H1 (cell line): ENCODE measurements around the gene EYA2. TPM values are rescaled to one million over a fixed set of nuclear protein-coding genes. Genes with fewer than 3 reads are reported as not detected.

ENCODE experiments used
- CBX5 ChIP-seq: fragments of 300-800, 300-1000 bp; sonication (generic); IDR thresholded peaks from 2 replicates; pipeline ENCODE4 v1.7.1; 2016; ENCODE audit warnings: antibody characterized with exemption, low read length, low read depth
- CHD2 ChIP-seq: IDR thresholded peaks from 2 replicates; pipeline ENCODE4 v1.6.1; 2012; ENCODE audit warnings: low read length, improper control_type of control experiment
- CHD7 ChIP-seq: fragments of 300-600 bp; sonication (generic); IDR thresholded peaks from 2 replicates; pipeline ENCODE4 v1.7.1; 2012; ENCODE audit warnings: low read length, moderate library complexity, mild to moderate bottlenecking, inconsistent platforms; ENCODE audit not compliant: insufficient replicate concordance
- HDAC2 ChIP-seq, 2 experiments: fragments of 300-600 bp in 1 of 2; sonication (generic) in 1 of 2; IDR thresholded peaks; 2 replicates each; pipeline ENCODE4 v1.6.1; 2011 to 2012; ENCODE audit warnings: low read depth in 2 of 2, low read length in 2 of 2, mild to moderate bottlenecking in 2 of 2, moderate library complexity in 2 of 2, borderline replicate concordance in 1 of 2, inconsistent platforms in 1 of 2
- MAX ChIP-seq: IDR thresholded peaks from 2 replicates; pipeline ENCODE4 v1.6.1; 2012; ENCODE audit warnings: inconsistent platforms
- POU5F1 ChIP-seq: IDR thresholded peaks from 2 replicates; pipeline ENCODE4 v1.6.1; 2011; ENCODE audit warnings: low read depth, mild to moderate bottlenecking, low read length, moderate library complexity
- RAD21 ChIP-seq, 2 experiments: IDR thresholded peaks in 1 of 2; conservative IDR thresholded peaks in 1 of 2; 2 replicates each; pipeline ENCODE4 v1.6.1; 2011; ENCODE audit warnings: low read depth in 2 of 2, low read length in 2 of 2, improper control_type of control experiment in 1 of 2, inconsistent platforms in 1 of 2, mild to moderate bottlenecking in 1 of 2, moderate library complexity in 1 of 2
- SIRT6 ChIP-seq: IDR thresholded peaks from one replicate; pipeline ENCODE4 v1.7.1; 2012; ENCODE audit warnings: low read length, inconsistent platforms
- SIX5 ChIP-seq: IDR thresholded peaks from 2 replicates; pipeline ENCODE4 v1.6.1; 2011; ENCODE audit warnings: mild to moderate bottlenecking, low read depth, low read length
- SP1 ChIP-seq: IDR thresholded peaks from 2 replicates; pipeline ENCODE4 v1.6.1; 2011; ENCODE audit warnings: low read depth, low read length
- SRF ChIP-seq: IDR thresholded peaks from 2 replicates; pipeline ENCODE4 v1.6.1; 2011; ENCODE audit warnings: mild to moderate bottlenecking, low read depth, low read length, moderate library complexity
- polyA plus RNA-seq, 7 experiments: library from polyadenylated mRNA; depleted of rRNA in 3 of 7; stranded (reverse) in 5 of 7; unstranded in 2 of 7; fragments of >200 nt in 5 of 7; fragments of 200-250 nt in 2 of 7; gene quantifications; 1 replicate in 5 of 7; 2 replicates in 1 of 7; 4 replicates in 1 of 7; pipeline versions ENCODE4 v1.2.1 to v1.2.3, GENCODE V29; 2011 to 2013; ENCODE audit warnings: missing spikeins in 2 of 7, mixed read lengths in 2 of 7
- total RNA-seq: library from RNA; stranded (reverse); fragmentation: NEBNext Ultra II Directional; extraction: Animal tissue kit (Norgen Biotek cat#: 25700); gene quantifications from 2 replicates; pipeline ENCODE4 v1.2.1, GENCODE V29; 2021

Gene EYA2
- total and polyA plus RNA-seq, 2 of the 8 experiments (the other 6 are each of a cell fraction or from before 2014, with no cell fraction given), result 1.6 to 1.7 TPM

DNA sequence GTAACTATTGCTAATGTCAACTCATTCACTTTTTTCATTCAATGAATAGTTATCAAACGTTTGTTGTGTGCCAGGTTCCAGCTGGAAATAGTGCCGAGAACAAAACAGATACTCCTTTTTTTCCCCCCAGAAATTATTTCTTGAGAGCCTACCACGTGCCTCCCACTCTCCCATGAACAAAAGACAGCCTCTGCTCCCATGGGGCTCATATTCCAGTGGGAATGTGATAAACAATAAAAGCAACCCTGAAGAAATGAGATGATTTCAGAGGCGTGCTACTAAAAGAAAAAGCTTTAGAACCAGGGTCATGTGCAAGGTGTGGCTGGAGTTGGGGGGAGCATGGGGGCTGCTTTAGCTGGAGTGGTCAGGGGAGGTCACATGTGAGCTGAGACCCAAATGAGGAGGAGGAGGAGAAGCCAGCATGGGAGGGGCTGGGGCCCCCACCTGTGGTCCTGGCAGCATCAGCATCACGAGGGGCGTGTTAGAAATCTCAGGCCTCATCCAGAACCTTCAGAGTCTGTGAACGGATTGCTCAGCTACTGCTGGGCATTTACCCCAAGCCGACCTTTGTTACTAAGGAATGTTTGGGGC, 157.4 kb downstream of the EYA2 start (continued):
- TF ChIP-seq CHD7 (no peak), SRF (no peak), CHD2 (no peak), CBX5 (no peak), RAD21 (IDR thresholded peaks at IDR 0.05 in 1 of 2, conservative IDR thresholded peaks at IDR 0.05 in 1 of 2; ENCODE audit: low read depth in 2 of 2, low read length in 2 of 2) (no peak), HDAC2 (IDR thresholded peaks at IDR 0.05; ENCODE audit: borderline replicate concordance in 1 of 2, low read depth in 2 of 2, low read length in 2 of 2) (no peak), SIX5 (no peak), MAX (no peak), POU5F1 (no peak), SIRT6 (no peak), SP1 (no peak)
